Ectodermal cell (in vitro differentiated cells): ENCODE measurements around the gene GABRB1.

Experiments
- H3K27ac ChIP-seq: 2 replicates; pipeline ENCODE4 v1.7.0; 2013; ENCODE audit warnings: mild to moderate bottlenecking, low read depth, low read length; ENCODE audit not compliant: insufficient read depth, poor library complexity, severe bottlenecking
- H3K27me3 ChIP-seq: 2 replicates; pipeline ENCODE4 v1.7.0; 2013; ENCODE audit warnings: mild to moderate bottlenecking, low read length; ENCODE audit not compliant: insufficient read depth, control insufficient read depth, poor library complexity, severe bottlenecking
- H3K36me3 ChIP-seq: one replicate; pipeline ENCODE4 v1.7.0; 2013; ENCODE audit warnings: low read length; ENCODE audit not compliant: control insufficient read depth, insufficient read depth
- H3K4me1 ChIP-seq: one replicate; pipeline ENCODE4 v1.7.0; 2013; ENCODE audit warnings: low read length; ENCODE audit not compliant: control insufficient read depth, insufficient read depth
- H3K4me3 ChIP-seq: 2 replicates; pipeline ENCODE4 v1.7.0; 2013; ENCODE audit warnings: low read depth, low read length, control low read depth; ENCODE audit not compliant: insufficient read depth
- H3K9me3 ChIP-seq: 2 replicates; pipeline ENCODE4 v1.7.0; 2013; ENCODE audit warnings: mild to moderate bottlenecking, low read length, moderate library complexity; ENCODE audit not compliant: control insufficient read depth
- WGBS, 2 experiments: methylation state at CpG; one replicate each; pipeline ENCODE4 v1.1.7; 2013; ENCODE audit warnings: missing lambda C conversion rate in 2 of 2; 5-methylcytosine and 5-hydroxymethylcytosine counted together

The GABRB1 gene

DNA sequence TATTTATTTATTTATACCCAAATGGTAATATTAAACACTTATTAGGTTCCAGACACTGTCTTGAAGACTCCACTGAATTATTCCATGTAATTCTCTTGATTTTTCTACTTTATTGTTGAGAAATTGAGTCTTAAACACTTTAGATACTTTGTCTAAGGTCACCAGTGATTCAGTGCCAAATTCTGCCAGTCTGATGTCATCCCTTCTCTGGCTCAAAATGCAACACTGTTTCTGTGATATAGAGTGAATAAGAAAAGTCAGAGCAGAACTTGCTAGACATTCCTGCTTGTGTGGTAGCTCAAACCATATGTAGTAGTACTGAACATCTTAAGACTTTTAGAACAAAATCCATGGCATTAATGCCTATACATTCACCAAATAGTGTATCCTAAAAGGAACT, 164.3 kb downstream of the GABRB1 start:
- Histone ChIP-seq H3K9me3 (no peaks in the 10 kb centered on the region), H3K4me1 (no peaks in the 10 kb centered on the region), H3K27ac (no peak overlapping the region), H3K36me3 (no peaks in the 10 kb centered on the region), H3K27me3 (no peaks in the 10 kb centered on the region), H3K4me3 (no peak overlapping the region)

DNA sequence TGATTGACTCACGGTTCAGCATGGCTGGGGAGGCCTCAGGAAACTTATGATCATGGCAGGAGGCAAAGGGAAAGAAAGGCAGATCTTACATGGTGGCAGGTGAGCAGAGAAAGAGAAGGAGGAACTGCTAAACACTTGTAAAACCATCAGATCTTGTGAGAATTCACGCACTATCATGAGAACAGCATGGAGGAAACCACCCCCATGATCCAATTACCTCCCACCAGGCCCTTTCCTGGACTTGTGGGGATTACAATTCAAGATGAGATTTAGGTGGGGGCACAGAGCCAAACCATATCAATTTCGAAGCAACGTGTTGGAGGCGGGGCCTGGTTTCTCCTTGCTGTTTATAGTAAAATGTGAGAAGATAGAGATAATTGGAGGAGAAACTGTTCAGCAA, 167.4 kb downstream of the GABRB1 start:
- 84 to 89% methylated on average over 4 to 5 of the region's 5 CpGs for WGBS, 2 experiments
- no peaks in the 10 kb centered on the region for H3K9me3 ChIP-seq
- no peak overlapping the region for H3K27ac ChIP-seq
- no peak overlapping the region for H3K4me3 ChIP-seq
- no peaks in the 10 kb centered on the region for H3K27me3 ChIP-seq
- no peaks in the 10 kb centered on the region for H3K4me1 ChIP-seq
- no peaks in the 10 kb centered on the region for H3K36me3 ChIP-seq

DNA sequence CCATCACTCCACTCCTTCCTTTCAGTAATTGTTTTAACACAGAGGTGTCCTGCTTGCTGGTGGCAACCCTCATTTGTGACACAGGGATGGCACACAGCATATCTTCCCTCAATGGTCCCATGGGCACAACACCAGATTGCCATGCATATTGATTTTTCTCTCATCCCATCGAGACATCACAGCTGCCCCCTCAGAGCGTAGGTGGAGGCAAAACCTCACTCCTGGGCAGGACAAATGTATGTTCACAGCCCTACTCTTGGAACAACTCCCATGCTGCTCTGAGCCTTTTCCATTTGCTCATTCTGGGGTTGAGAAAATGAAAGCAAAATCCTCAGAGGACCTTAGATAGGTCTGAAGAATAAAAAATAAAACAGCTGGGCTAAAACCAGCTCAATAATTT, 172.2 kb downstream of the GABRB1 start:
- no peak overlapping the region for H3K4me3 ChIP-seq

DNA sequence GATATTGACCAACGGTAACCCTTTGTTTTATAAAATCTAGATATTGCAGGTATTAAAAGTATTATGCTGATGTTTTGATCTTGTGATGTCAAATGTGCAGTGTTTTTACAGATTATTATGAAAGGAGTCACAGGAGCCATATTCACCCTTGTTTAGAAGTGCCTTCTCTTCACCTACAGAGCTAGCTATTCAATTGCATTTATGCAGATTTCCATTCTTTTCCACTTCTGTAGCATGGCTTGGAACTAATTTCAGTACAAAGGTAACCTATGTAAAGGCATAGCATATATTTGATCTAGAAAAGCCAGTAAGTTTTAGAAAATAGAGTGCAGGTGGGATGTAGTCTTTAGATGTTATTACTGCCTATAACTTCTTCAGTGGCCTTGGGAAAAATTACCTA, 176.2 kb downstream of the GABRB1 start:
- H3K36me3 ChIP-seq, result no peaks in the 10 kb centered on the region
- H3K4me3 ChIP-seq, result no peak overlapping the region
- no peaks in the 10 kb centered on the region for H3K27me3 ChIP-seq
- H3K9me3 ChIP-seq, result no peaks in the 10 kb centered on the region
- no peaks in the 10 kb centered on the region for H3K4me1 ChIP-seq
- 89% methylated on average over 1 of the region's 1 CpG; no CpG with 5 or more reads in 1 of the 2 experiments for WGBS, 2 experiments
- no peak overlapping the region for H3K27ac ChIP-seq

More for the DNA sequence above, 172.2 kb downstream of the GABRB1 start:
- WGBS, 2 experiments, result 91 to 96% methylated on average over 2 of the region's 2 CpGs
- H3K27ac ChIP-seq, result no peak overlapping the region
- no peaks in the 10 kb centered on the region for H3K36me3 ChIP-seq
- no peaks in the 10 kb centered on the region for H3K27me3 ChIP-seq
- no peaks in the 10 kb centered on the region for H3K4me1 ChIP-seq
- no peaks in the 10 kb centered on the region for H3K9me3 ChIP-seq

DNA sequence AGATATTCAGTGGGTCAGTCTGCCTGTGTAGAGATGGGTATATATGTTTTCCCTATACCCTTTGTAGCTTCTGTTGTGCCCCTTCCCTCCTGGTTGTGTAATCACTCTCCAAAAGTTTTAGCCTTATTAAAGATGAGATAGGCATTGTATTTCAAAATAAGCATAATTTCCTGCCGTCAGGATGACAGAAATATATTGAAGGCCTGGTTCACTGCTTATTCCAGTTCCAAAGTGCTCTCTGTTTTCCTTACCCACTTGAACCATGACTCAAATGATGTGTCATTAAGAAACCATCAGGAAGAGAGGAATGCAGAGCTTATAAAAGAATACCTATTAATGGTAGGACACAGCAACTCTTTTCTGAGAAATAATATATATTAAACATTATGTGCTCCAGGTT, 178.5 kb downstream of the GABRB1 start:
- no peak overlapping the region for H3K27ac ChIP-seq
- WGBS, 2 experiments, result 90 to 100% methylated on average over 1 of the region's 1 CpG

DNA sequence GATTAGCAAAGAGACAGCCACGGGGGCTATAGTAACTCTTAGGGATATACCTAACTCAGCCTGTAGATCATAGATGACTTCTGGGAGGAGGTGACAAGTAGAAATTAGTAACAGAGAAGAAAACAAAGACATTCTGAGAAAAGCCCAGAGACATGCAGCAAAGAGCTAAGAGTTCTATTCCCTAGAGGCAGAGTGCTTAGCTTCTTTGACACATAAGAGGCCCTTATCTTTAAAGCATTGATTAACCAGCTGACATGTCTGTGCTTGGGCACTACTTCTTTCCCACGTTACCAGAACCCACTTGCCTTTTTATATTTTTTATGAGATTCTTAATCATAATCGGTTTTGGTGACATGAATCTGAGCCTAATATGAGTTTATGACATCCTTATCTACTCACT, 179.5 kb downstream of the GABRB1 start:
- Histone ChIP-seq H3K27ac (no peak overlapping the region), H3K27me3 (no peaks in the 10 kb centered on the region), H3K36me3 (no peaks in the 10 kb centered on the region), H3K4me3 (no peak overlapping the region), H3K4me1 (no peaks in the 10 kb centered on the region), H3K9me3 (no peaks in the 10 kb centered on the region)
- WGBS, 2 experiments, result 80 to 96% methylated on average over 2 to 3 of the region's 3 CpGs

More for the DNA sequence above, 178.5 kb downstream of the GABRB1 start:
- Histone ChIP-seq H3K4me3 (no peak overlapping the region), H3K27me3 (no peaks in the 10 kb centered on the region), H3K9me3 (no peaks in the 10 kb centered on the region), H3K4me1 (no peaks in the 10 kb centered on the region), H3K36me3 (no peaks in the 10 kb centered on the region)

DNA sequence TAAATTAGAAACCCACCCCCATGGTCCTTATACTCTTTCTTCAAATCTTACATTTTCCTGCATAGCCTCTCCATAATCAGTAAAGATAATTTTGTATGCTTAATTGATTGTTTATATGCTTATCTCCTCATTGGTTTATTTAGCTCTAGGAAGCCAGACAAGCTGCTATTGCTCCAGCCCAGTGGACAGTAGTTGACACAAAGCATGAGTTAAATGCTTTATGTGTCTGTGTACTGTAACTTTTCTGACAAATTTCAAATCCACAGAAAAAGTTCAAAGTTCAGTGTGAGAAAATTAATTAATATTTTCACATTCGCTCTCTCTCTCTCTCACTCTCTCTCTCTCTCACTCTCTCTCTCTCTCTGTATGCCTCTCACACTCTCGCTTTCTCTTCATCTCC, 181.7 kb downstream of the GABRB1 start:
- Histone ChIP-seq H3K9me3 (no peaks in the 10 kb centered on the region), H3K27ac (no peak overlapping the region), H3K4me1 (no peaks in the 10 kb centered on the region), H3K4me3 (no peak overlapping the region), H3K36me3 (no peaks in the 10 kb centered on the region), H3K27me3 (no peaks in the 10 kb centered on the region)
- whole genome bisulfite sequencing, 2 experiments, result 81 to 90% methylated on average over 2 of the region's 2 CpGs

DNA sequence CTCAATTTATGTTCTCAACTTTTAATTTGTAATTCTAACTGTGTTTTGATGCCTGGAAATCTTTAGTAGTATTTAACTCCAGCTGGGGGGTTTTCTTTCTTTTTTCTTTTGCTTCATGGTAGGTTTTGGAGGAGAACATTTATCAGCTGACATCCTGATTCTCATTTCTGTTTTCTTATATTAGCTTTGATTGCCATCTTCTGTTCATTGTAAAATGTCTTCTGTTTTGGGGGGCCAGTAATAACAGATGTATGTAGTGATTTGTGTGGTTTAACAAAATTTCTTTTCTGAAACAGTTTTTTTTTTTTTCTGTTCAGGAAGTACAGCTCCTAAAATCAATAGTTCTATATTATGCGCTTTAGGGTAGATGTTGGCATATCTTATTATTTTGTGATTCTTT, 182.2 kb downstream of the GABRB1 start:
- WGBS, 2 experiments, result no CpG with 5 or more reads among the region's 1 CpG
- Histone ChIP-seq H3K27ac (no peak overlapping the region), H3K36me3 (no peaks in the 10 kb centered on the region)

DNA sequence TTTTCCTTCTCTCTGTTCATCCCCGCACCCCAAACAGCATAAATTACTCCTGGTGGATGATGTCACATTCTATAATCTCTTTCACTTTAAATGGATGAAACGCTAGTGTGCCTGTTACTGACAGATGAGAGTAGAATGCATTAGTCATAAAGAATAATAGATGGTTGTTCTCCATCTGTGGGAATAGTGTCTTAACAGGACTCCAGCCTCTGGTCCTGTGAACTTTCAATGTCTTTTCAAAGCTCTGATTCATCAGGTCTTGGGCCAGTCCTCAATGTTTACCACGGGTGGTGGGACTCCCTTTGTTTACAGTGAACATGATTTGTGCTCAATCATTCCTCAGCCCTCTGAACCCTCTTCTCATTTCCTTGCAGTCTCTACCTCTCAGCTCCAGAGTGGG, 182.6 kb downstream of the GABRB1 start:
- WGBS, 2 experiments, result 82 to 87% methylated on average over 2 to 3 of the region's 3 CpGs
- Histone ChIP-seq H3K27ac (no peak overlapping the region), H3K4me1 (no peaks in the 10 kb centered on the region), H3K36me3 (no peaks in the 10 kb centered on the region), H3K27me3 (no peaks in the 10 kb centered on the region), H3K9me3 (no peaks in the 10 kb centered on the region), H3K4me3 (no peak overlapping the region)

More for the DNA sequence above, 182.2 kb downstream of the GABRB1 start:
- Histone ChIP-seq H3K4me1 (no peaks in the 10 kb centered on the region), H3K4me3 (no peak overlapping the region), H3K9me3 (no peaks in the 10 kb centered on the region), H3K27me3 (no peaks in the 10 kb centered on the region)

DNA sequence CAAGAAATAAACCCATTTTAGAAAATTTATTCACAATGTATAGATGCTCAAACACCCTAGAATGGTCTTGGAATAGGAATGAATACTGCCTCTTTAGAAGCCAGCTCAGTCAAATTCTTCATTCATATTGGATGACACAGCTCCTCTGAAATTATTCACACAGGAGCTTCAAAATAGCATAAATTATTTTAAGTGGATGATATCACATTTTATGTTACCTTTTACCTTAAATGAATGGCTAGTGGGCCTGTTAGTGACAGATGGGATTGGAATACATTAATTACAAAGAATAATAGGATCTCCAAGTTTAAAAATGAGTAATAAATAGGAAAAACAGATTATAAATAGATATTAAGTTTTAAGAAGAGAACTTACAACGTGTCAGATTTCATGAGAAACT, 184.4 kb downstream of the GABRB1 start:
- H3K36me3 ChIP-seq, result no peaks in the 10 kb centered on the region
- H3K27ac ChIP-seq, result no peak overlapping the region
- no peaks in the 10 kb centered on the region for H3K4me1 ChIP-seq
- H3K27me3 ChIP-seq, result no peaks in the 10 kb centered on the region
- whole genome bisulfite sequencing, 2 experiments, result no CpG with 5 or more reads among the region's 1 CpG
- H3K4me3 ChIP-seq, result no peak overlapping the region
- no peaks in the 10 kb centered on the region for H3K9me3 ChIP-seq

DNA sequence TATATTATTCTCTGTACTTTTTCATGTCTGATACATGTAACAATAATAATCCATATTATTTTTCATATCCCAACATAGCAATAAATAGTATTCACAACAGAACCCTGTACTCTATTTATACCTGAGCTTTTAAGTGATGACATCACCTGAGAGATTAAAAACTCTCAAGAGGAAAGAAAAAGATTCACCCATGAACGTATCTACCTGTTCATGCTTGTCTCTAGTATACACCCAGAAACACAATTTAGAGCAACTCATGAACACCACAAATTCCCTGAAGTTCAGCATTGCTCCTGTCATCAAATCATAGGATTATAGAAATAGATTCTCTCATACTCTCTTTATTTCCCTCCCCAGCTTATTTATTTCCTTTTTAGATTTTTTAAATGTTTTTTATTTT, 185.9 kb downstream of the GABRB1 start:
- no peak overlapping the region for H3K27ac ChIP-seq
- H3K27me3 ChIP-seq, result no peaks in the 10 kb centered on the region
- no peaks in the 10 kb centered on the region for H3K9me3 ChIP-seq
- H3K4me1 ChIP-seq, result no peaks in the 10 kb centered on the region
- H3K4me3 ChIP-seq, result no peak overlapping the region
- 78% methylated on average over 1 of the region's 1 CpG for WGBS, 2 experiments
- no peaks in the 10 kb centered on the region for H3K36me3 ChIP-seq
